BE2C (cell line): ENCODE measurements around the gene GLYR1.
A peak's percentile ranks its signal among the peaks of the same experiment; 100 is the strongest.

Experiments
- DNase-seq: peaks from one replicate; pipeline ENCODE4 v3.0.0-alpha.2; 2020
- H3K27me3 ChIP-seq: fragments of 250-450 bp; sonication (Bioruptor Pico); 2 replicates; pipeline ENCODE4 v1.5.1; 2020; ENCODE audit warnings: mild to moderate bottlenecking
- H3K36me3 ChIP-seq: fragments of 250-450 bp; sonication (Bioruptor Pico); 2 replicates; pipeline ENCODE4 v1.5.1; 2020; ENCODE audit warnings: mild to moderate bottlenecking
- H3K4me1 ChIP-seq: fragments of 250-450 bp; sonication (Bioruptor Pico); 2 replicates; pipeline ENCODE4 v1.5.1; 2020
- H3K4me3 ChIP-seq: 2 replicates; pipeline ENCODE4 v1.5.1; 2011; ENCODE audit warnings: low read depth, low read length
- H3K9me3 ChIP-seq: fragments of 250-450 bp; sonication (Bioruptor Pico); 2 replicates; pipeline ENCODE4 v1.5.1; 2020
- CTCF ChIP-seq: IDR thresholded peaks from 2 replicates; pipeline ENCODE4 v1.5.1; 2012; ENCODE audit warnings: mild to moderate bottlenecking, low read depth, low read length

The GLYR1 gene

GRCh38 chr16:4826980-4827379 is 20.1 kb downstream of the GLYR1 start:
- DNase-seq, result no peak
- H3K4me1 ChIP-seq, result no peaks in the 10 kb centered on the region
- no peaks in the 10 kb centered on the region for H3K9me3 ChIP-seq
- H3K4me3 ChIP-seq, result no peak overlapping the region
- no peak for TF ChIP-seq CTCF
- no peaks in the 10 kb centered on the region for H3K27me3 ChIP-seq
- H3K36me3 ChIP-seq, result peaks cover 90% of the 10 kb centered on the region

GRCh38 chr16:4826526-4826925 is 20.6 kb downstream of the GLYR1 start:
- no peaks in the 10 kb centered on the region for H3K9me3 ChIP-seq

GRCh38 chr16:4825196-4825595 is 21.9 kb downstream of the GLYR1 start:
- no peaks in the 10 kb centered on the region for H3K27me3 ChIP-seq
- H3K4me3 ChIP-seq, result no peak overlapping the region
- TF ChIP-seq CTCF, result no peak
- peaks cover 89% of the 10 kb centered on the region for H3K36me3 ChIP-seq
- no peak for DNase-seq
- no peaks in the 10 kb centered on the region for H3K9me3 ChIP-seq
- no peaks in the 10 kb centered on the region for H3K4me1 ChIP-seq

More at GRCh38 chr16:4826526-4826925, 20.6 kb downstream of the GLYR1 start:
- Histone ChIP-seq H3K4me1 (no peaks in the 10 kb centered on the region), H3K27me3 (no peaks in the 10 kb centered on the region), H3K4me3 (no peak overlapping the region), H3K36me3 (peaks cover 90% of the 10 kb centered on the region)
- no peak for DNase-seq
- TF ChIP-seq CTCF, result no peak

- no peaks in the 10 kb centered on the region for H3K4me1 ChIP-seq
- no peak for DNase-seq
- no peak for TF ChIP-seq CTCF
- no peaks in the 10 kb centered on the region for H3K27me3 ChIP-seq
- no peak overlapping the region for H3K4me3 ChIP-seq
- peaks cover 78% of the 10 kb centered on the region for H3K36me3 ChIP-seq
- no peaks in the 10 kb centered on the region for H3K9me3 ChIP-seq
These were observed 26.4 kb downstream of the GLYR1 start for GRCh38 chr16:4820652-4821051.

- TF ChIP-seq CTCF, result peak; percentile 11; the same call in 1 of the 2 replicates
- Histone ChIP-seq H3K4me3 (no peak overlapping the region), H3K4me1 (no peaks in the 10 kb centered on the region), H3K9me3 (no peaks in the 10 kb centered on the region), H3K27me3 (no peaks in the 10 kb centered on the region), H3K36me3 (peaks cover 72% of the 10 kb centered on the region)
- DNase-seq, result no peak
These were observed 32.4 kb downstream of the GLYR1 start for GRCh38 chr16:4814542-4815173.

GRCh38 chr16:4814046-4814445 is 33.0 kb downstream of the GLYR1 start:
- DNase-seq, result no peak
- Histone ChIP-seq H3K4me1 (no peaks in the 10 kb centered on the region), H3K4me3 (no peak overlapping the region), H3K27me3 (no peaks in the 10 kb centered on the region), H3K9me3 (no peaks in the 10 kb centered on the region), H3K36me3 (peaks cover 67% of the 10 kb centered on the region)
- no peak for TF ChIP-seq CTCF
